AG10803 (cell line): Measurements from ENCODE around the gene RPP14.

Experiments
- DNase-seq: peaks from one replicate; pipeline ENCODE4 v3.0.0; 2010; ENCODE audit warnings: low read depth
- H3K4me3 ChIP-seq: 2 replicates; pipeline ENCODE4 v1.5.1; 2011; ENCODE audit warnings: mild to moderate bottlenecking, low read length, control low read depth
- TF ChIP-seq, protein P1 (sequence below): conservative IDR thresholded peaks from 2 replicates; pipeline ENCODE4 v1.5.1; 2011; ENCODE audit warnings: mild to moderate bottlenecking, low read length, control low read depth, inconsistent platforms

The RPP14 gene

DNA sequence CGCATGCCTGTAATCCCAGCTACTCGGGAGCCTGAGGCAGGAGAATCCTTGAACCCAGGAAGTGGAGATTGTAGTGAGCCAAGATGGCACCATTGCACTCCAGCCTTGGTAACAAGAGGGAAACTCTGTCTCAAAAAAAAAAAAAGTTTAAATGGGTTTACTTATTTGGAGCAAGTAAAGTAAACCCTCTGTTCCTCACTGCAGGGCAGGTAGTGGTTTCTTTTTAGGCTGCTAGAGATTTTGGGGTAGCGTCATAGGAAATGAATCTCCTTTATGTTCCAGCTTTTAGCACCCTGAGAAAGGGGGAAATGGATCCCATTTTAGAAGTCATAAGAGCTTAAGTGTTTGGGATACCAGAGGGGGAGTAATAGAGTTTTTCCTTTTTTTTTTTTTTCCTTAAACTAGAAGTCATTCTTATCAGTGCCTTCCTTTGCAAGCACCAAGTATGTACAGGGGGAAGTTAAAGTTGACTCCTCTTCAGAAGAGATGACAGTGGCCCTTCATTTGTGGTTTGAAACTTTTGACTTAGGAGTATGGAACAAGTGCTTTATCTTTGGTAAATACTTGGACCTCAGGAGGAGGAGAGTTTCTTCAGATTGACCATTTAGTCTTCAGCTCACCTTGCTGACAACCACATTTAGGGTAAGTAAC lies 34.7 kb downstream of the RPP14 start:
- no peak overlapping the region for H3K4me3 ChIP-seq
- DNase-seq: no peak
- TF ChIP-seq, protein P1, sequence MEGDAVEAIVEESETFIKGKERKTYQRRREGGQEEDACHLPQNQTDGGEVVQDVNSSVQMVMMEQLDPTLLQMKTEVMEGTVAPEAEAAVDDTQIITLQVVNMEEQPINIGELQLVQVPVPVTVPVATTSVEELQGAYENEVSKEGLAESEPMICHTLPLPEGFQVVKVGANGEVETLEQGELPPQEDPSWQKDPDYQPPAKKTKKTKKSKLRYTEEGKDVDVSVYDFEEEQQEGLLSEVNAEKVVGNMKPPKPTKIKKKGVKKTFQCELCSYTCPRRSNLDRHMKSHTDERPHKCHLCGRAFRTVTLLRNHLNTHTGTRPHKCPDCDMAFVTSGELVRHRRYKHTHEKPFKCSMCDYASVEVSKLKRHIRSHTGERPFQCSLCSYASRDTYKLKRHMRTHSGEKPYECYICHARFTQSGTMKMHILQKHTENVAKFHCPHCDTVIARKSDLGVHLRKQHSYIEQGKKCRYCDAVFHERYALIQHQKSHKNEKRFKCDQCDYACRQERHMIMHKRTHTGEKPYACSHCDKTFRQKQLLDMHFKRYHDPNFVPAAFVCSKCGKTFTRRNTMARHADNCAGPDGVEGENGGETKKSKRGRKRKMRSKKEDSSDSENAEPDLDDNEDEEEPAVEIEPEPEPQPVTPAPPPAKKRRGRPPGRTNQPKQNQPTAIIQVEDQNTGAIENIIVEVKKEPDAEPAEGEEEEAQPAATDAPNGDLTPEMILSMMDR: no peak

DNA sequence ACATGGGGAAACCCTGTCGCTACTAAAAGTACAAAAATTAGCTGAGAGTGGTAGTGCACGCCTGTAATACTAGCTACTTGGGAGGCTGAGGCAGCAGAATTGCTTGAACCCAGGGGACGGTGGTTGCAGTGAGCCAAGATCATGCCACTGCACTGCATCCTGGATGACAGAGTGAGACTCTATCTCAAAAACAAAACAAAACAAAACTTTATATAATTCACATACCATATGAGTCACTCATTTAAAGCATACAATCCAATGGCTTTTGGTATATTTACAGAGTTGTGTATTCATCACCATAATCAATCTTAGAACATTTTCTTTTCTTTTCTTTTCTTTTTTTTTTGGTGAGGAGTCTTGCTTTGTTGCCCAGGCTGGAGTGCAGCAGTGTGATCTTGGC lies 35.3 kb downstream of the RPP14 start:
- H3K4me3 ChIP-seq: no peak overlapping the region
- TF ChIP-seq, protein P1: no peak
- DNase-seq: no peak

DNA sequence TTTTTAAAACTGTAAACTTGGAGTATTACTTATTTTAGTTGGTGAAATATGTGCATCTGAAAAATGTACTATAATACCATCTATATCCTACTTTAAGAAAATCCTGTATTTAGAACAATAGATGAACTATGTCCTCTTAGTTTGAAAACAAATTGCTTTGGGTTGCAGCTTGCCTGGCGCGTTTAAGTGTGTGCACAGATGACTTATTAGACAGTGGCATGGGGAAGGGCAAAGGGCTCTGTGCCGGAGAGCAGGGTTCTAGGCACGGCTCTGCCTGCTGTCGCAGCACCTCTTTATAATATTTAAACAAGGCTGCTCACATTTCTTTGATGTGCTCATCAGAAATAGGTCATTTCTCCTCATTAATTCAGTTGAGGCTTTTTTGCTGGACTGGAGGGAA lies 36.6 kb downstream of the RPP14 start:
- DNase-seq: no peak
- TF ChIP-seq, protein P1: no peak

DNA sequence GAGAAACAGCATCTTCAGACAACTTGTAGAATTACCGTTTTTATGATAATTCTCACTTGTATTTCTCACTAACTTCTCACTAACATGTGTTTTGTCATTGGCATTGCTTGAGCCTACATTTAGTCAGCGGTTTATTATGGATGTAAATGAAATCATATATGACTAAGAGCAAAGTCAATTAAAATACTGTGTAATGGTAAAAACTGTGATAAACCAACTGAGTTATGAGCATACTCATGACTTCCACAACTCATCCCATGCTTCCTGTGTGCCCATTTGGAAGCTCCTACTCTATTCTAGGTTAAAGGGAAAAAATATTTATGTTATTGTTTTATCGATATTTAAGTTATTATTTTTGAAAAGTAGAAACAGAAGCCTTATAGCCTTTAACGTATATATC lies 39.4 kb downstream of the RPP14 start:
- no peak overlapping the region for H3K4me3 ChIP-seq
- TF ChIP-seq, protein P1: no peak
- DNase-seq: no peak

More for the DNA sequence above, 36.6 kb downstream of the RPP14 start:
- no peak overlapping the region for H3K4me3 ChIP-seq

DNA sequence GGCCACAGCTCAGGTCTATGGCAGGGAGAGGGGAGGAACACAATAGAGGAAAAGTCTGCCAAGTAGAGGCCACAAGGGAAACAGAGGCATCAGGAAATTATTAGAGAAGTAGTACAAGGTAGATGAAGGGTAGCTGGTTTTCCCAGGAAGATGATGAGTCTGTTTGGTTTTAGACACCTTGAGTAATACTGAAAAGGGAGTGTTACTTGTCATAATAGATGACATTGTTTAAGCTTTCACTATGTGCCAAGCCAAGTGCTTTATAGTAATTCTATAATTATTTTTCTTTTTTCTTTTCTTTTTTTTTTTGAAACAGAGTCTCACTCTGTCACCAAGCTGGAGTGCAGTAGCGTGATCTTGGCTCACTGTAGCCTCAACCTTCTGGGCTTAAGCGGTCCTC lies 40.3 kb downstream of the RPP14 start:
- H3K4me3 ChIP-seq: no peak overlapping the region
- TF ChIP-seq, protein P1: no peak
- no peak for DNase-seq

DNA sequence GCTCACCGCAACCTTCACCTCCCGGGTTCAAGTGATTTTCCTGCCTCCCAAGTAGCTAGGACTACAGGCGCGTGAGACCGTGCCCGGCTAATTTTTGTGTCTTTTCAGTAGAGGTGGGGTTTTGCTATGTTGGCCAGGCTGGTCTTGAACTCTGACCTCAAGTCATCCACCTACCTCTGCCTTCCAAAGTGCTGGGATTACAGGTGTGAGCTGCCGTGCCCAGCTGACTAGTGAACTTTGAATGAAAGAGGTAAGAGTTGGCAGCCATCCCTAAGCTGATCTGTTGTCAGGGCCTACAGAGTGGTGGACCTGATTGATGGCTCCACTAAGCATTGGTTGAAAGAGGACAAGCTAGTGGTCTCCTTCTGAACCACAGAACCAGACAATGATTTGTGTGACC lies 41.9 kb downstream of the RPP14 start:
- no peak for DNase-seq
- no peak overlapping the region for H3K4me3 ChIP-seq
- TF ChIP-seq, protein P1: no peak

DNA sequence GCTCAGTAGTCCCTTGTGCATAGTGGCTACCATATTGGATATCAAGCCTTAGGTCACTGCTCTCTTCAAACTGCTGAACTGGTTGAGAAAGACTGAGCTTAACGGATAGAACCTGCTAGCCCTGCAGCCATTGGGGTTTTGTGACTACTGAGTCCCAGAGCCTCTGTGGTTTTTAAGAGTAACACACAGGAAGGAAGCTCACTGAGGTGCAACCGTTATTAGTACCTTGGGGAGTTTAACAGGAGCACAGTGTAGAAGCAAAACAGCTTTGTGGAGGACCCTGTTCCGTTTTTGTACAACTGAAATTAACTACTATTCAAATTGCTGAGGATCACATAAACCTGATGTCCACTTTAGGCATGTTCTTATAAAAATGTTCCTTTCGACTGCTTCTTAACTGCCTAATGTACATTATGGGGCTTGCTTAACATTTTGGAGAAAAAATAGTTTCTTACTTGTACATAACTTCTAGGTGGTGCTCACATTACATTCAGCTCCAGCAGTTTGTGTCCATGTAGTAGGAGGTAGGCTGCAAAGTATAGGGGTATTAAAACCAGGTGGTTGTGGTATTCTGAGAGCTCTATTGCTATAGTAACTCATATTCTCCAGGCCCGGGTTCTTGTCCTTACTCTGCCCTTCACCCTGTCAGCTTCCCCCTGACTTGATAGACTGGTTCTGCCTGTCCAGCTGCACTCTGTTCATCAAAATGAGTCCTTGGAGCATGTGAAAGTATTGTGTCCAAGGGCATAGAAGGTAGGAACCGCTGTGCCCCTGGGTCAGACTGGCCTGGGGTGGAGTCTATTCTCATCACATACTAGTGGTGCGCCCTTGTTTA lies 44.0 kb downstream of the RPP14 start:
- TF ChIP-seq, protein P1: no peak
- H3K4me3 ChIP-seq: no peak overlapping the region

More for the DNA sequence above, 44.0 kb downstream of the RPP14 start:
- DNase-seq: no peak
